AG10803 (cell line): ENCODE data around the gene SHROOM1.

ENCODE experiments used
- DNase-seq: peaks from one replicate; pipeline ENCODE4 v3.0.0; 2010; ENCODE audit warnings: low read depth
- H3K4me3 ChIP-seq: 2 replicates; pipeline ENCODE4 v1.5.1; 2011; ENCODE audit warnings: mild to moderate bottlenecking, low read length, control low read depth
- TF ChIP-seq, protein P1 (sequence below): conservative IDR thresholded peaks from 2 replicates; pipeline ENCODE4 v1.5.1; 2011; ENCODE audit warnings: mild to moderate bottlenecking, low read length, control low read depth, inconsistent platforms

Gene SHROOM1

DNA sequence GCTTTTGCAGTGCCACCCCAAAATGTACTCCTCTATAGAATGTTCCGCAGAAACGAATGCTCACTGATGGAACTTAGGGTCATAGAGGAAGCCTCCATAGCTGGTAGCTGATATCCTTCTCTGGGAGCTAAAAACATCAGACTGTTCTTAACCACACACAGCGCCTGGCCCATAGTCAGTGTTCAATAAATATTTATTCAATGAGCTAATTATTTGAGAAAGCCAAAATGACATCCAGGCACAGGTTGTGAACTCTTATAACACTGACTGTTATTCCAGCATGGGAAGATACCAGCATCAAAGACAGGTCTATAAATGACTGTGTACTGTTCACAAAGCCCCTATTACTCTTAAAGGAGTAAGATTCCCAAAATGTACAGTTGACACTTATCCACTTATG, 22.9 kb upstream of the SHROOM1 start:
- no peak for DNase-seq
- TF ChIP-seq, protein P1, sequence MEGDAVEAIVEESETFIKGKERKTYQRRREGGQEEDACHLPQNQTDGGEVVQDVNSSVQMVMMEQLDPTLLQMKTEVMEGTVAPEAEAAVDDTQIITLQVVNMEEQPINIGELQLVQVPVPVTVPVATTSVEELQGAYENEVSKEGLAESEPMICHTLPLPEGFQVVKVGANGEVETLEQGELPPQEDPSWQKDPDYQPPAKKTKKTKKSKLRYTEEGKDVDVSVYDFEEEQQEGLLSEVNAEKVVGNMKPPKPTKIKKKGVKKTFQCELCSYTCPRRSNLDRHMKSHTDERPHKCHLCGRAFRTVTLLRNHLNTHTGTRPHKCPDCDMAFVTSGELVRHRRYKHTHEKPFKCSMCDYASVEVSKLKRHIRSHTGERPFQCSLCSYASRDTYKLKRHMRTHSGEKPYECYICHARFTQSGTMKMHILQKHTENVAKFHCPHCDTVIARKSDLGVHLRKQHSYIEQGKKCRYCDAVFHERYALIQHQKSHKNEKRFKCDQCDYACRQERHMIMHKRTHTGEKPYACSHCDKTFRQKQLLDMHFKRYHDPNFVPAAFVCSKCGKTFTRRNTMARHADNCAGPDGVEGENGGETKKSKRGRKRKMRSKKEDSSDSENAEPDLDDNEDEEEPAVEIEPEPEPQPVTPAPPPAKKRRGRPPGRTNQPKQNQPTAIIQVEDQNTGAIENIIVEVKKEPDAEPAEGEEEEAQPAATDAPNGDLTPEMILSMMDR: no peak
- H3K4me3 ChIP-seq: no peak overlapping the region

DNA sequence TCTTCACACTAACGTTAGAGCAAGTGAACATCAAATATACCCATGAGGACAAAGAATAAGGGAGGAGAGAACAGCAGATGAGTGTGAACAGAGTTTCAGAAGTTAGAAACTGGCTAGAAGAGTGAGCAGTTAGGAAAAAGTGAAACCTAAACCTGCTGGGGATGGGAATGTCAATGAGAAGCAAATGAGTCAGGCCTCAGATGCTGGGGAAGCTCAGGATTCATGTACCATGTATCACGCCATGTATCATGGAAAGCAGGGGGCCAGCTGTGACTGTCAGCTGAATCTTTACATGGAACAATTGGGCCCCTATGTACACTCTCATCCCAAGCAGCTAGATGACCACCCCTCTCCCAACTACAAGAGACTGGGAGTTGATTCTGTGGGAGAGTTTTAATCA, 19.6 kb upstream of the SHROOM1 start:
- TF ChIP-seq, protein P1: no peak
- H3K4me3 ChIP-seq: no peak overlapping the region
- peak; percentile 18 for DNase-seq

DNA sequence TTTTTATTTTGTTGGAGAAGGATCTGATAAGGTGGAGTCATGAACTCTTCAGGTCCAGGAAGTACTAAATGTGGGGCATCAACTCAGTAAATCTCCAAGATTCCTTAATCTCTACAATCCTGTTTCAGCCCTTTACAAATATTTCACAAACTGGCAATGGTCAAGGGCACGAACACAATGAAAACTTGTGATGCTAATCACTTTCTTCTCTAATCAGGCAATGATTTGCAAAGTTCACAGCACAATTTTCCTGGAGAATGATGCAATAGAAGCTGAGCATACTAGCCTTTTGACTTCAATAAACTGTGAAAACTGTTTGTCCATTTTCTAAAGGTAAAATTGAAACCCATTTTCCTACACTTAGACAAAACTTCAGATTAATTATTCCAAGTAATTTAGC, 18.9 kb upstream of the SHROOM1 start:
- TF ChIP-seq, protein P1: no peak
- H3K4me3 ChIP-seq: no peak overlapping the region
- DNase-seq: no peak

DNA sequence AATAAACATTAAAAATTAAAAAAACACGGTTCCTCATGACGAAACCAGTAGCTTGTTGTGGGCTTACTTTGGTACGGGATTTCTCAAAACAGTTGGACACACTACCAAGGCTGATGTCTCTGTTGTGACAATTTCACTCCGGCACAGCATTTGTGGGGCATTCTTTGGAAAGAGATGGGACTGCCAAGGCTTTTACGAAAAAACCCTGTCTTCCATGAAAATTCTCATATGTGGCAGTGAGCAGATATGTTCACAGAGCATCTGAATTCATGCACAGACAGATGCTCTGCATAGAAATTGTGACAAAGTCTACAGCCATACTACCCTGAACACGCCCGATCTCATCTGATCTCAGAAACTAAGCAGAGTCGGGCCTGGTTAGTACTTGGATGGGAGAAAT, 17.8 kb upstream of the SHROOM1 start:
- no peak for DNase-seq
- H3K4me3 ChIP-seq: no peak overlapping the region
- TF ChIP-seq, protein P1: no peak

DNA sequence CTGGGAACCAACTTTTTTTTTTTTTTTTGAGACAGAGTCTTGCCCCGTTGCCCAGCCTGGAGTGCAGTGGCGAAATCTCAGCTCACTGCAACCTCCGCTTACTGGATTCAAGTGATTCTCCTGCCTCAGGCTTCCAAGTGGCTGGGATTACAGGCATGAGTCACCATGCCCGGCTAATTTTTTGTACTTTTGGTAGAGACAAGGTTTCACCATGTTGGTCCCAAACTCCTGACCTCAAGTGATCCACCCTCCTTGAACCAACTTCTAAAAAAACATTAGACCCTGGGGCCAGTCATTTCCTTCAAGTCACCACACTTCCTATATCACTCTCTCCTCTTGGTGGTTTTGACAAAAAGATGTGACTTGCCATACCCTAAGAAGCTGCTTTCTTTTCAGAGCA, 10.9 kb upstream of the SHROOM1 start:
- TF ChIP-seq, protein P1: no peak
- no peak overlapping the region for H3K4me3 ChIP-seq
- peak; percentile 27 for DNase-seq

DNA sequence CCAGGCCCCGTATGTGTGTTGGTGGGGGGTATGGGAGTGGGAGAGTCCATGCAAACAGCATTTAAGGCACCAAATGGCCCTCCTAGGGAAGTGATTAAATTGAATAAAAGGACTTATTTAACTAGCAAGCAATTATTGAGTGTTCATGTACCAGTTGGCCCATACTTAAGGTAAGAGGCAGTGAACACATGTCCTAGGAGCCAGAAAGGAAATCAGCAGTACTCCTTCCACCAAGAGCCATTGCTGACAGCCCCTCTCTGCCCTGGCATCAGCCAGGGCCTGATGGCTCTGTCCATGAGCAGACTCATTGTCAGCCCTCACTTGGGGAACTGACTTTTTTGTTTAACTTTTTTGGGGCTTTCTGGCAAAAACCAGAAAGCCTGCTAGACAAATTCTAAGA, 10.4 kb upstream of the SHROOM1 start:
- TF ChIP-seq, protein P1: no peak
- no peak overlapping the region for H3K4me3 ChIP-seq
- no peak for DNase-seq

DNA sequence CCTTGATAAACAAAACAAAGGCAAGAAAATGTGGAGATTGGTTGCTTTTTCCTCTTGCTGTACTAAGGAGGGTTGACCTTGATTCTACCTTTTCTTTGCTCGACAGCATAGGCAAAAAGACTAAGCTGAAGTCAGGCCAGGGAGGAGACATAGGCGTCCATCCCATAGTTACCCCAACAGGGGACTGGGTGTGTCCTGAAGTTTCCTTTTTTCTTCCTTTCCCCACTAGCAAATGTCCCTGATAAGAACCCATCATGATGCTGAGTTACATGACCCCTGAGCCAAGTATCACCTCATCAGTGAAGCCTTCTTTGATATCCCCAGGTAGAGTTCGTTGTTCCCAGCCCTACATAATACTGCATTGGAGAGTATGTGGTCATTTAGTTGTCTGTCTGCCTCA, 9.9 kb upstream of the SHROOM1 start:
- TF ChIP-seq, protein P1: no peak
- DNase-seq: no peak
- H3K4me3 ChIP-seq: no peak overlapping the region
